ENCODE data around the gene ITPR1.

ITPR1 gene

DNA sequence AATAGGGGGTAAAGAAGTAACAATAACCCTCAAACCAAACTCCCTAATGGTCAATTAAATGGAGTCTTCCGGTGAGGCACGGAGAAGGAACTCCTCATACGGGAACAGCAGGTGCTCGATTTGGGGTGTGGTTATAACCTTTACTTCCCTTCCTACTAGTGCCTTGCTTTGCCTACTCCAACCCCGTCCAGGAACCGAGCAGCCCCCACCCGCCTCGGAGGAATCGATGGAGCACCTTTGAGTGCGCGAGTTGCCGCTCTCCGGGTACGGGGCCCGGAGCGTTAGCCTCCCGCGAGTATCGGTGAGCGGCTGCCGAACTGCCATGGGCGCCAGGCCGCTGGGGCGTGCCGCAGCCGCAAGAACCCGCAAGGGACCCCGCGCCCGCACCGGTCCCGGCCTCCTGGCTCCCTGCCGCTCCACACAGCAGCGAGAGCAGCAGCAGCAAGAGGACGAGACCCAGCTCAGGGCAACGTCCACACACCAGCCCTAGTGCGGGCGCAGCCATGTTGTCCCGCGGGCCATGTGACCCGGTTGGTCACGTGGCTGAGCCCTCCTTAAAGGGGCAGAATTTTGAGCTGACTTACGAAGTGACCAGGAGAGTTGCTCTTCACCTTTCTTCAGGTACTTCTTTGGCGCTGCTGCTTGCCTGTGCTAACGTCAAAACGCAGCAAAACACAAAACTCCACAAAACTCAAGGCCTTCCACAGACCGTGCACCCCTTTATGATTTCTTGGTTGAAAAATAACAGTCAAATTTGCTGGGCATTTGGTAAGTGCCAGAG lies 26.2 kb upstream of the ITPR1 start, which contains the start of gene SUMF1:
TSS of gene SUMF1 (minus strand) at position 529 of the 781 bp plus-strand sequence. CDS start at position 505, 24 bp downstream.
- Histone ChIP-seq H3K27ac (ENCODE audit: extremely low read depth, low read depth, low read length) (no peak within 1 kb of the TSS), H3K4me1 (ENCODE audit: control insufficient read depth, insufficient read depth, low read length) (no peaks in the 10 kb centered on the region), H3K36me3 (ENCODE audit: control insufficient read depth in 2 of 2, insufficient read depth in 1 of 2, low read length in 2 of 2) (no peaks in the 10 kb centered on the region), H3K4me3 (ENCODE audit: low read depth, low read length) (peak within 1 kb of the TSS; percentile 73), H3K9me3 (ENCODE audit: control insufficient read depth, insufficient read depth, low read depth, low read length) (no peaks in the 10 kb centered on the region)
- ChIA-PET CTCF (no interaction called here), POLR2A (interaction anchor here (0.6 to 3.7 kb wide), 6 partner anchors 23 to 656 kb away, joined by 3 to 56 read pairs (median 4); partner anchors contain the start of gene ITPR1)
- TF ChIP-seq ZXDB (tag by site-specific recombination; IDR thresholded peaks at IDR 0.05) (peak; percentile 97), ZBTB20 (tag by site-specific recombination; IDR thresholded peaks at IDR 0.05) (peak; percentile 90), ZNF580 (tag by site-specific recombination; IDR thresholded peaks at IDR 0.05) (peak; percentile 60), ZBTB48 (tag by site-specific recombination; IDR thresholded peaks at IDR 0.05) (peak; percentile 36; the same call in 1 of the 2 replicates), ZNF548 (tag by site-specific recombination; IDR thresholded peaks at IDR 0.05) (no peak), ZNF16 (tag by site-specific recombination; IDR thresholded peaks at IDR 0.05; ENCODE audit: low read depth) (no peak), ZBTB49 (tag by site-specific recombination; IDR thresholded peaks at IDR 0.05; ENCODE audit: low read depth) (no peak), ZNF561 (tag by site-specific recombination; IDR thresholded peaks at IDR 0.05; ENCODE audit: borderline replicate concordance) (peak; percentile 61; the same call in 1 of the 2 replicates), ZNF768 (tag by site-specific recombination; IDR thresholded peaks at IDR 0.05) (no peak; the same call in 1 of the 2 replicates), ZNF146 (tag by site-specific recombination; IDR thresholded peaks at IDR 0.05) (peak; percentile 56; the same call in 1 of the 2 replicates), YY1 (tag by site-specific recombination; IDR thresholded peaks at IDR 0.05) (peak; percentile 99), ZNF558 (tag by site-specific recombination; IDR thresholded peaks at IDR 0.05) (0 out of 2 replicates have a peak, but pooled peaks have one; percentile 23), ZSCAN30 (tag by site-specific recombination; IDR thresholded peaks at IDR 0.05) (peak; percentile 41), PRDM10 (tag by site-specific recombination; IDR thresholded peaks at IDR 0.05) (peak; percentile 43), ZNF292 (tag by site-specific recombination; IDR thresholded peaks at IDR 0.05; ENCODE audit: borderline replicate concordance, low read depth) (no peak), ZBTB8A (tag by site-specific recombination; IDR thresholded peaks at IDR 0.05) (peak; percentile 66), ZNF112 (tag by site-specific recombination; IDR thresholded peaks at IDR 0.05) (no peak), YY2 (tag by site-specific recombination; IDR thresholded peaks at IDR 0.05) (peak; percentile 99), ZNF830 (tag by site-specific recombination; IDR thresholded peaks at IDR 0.05; ENCODE audit: low read depth) (no peak), GFI1B (tag by site-specific recombination; IDR thresholded peaks at IDR 0.05) (no peak), ZSCAN23 (tag by site-specific recombination; IDR thresholded peaks at IDR 0.05) (peak; percentile 69; the same call in 1 of the 2 replicates), ZNF549 (tag by site-specific recombination; IDR thresholded peaks at IDR 0.05) (no peak), GLIS1 (tag by site-specific recombination; IDR thresholded peaks at IDR 0.05) (peak; percentile 24; the same call in 1 of the 2 replicates), GLIS2 (tag by site-specific recombination; IDR thresholded peaks at IDR 0.05) (0 out of 2 replicates have a peak, but pooled peaks have one; percentile 12), KLF16 (tag by site-specific recombination; IDR thresholded peaks at IDR 0.05) (peak; percentile 87), ZNF623 (tag by site-specific recombination; IDR thresholded peaks at IDR 0.05) (peak; percentile 16), SP7 (tag by site-specific recombination; IDR thresholded peaks at IDR 0.05) (peak; percentile 84), ZNF48 (tag by site-specific recombination; IDR thresholded peaks at IDR 0.05) (no peak)
- TF ChIP-seq, protein P1, sequence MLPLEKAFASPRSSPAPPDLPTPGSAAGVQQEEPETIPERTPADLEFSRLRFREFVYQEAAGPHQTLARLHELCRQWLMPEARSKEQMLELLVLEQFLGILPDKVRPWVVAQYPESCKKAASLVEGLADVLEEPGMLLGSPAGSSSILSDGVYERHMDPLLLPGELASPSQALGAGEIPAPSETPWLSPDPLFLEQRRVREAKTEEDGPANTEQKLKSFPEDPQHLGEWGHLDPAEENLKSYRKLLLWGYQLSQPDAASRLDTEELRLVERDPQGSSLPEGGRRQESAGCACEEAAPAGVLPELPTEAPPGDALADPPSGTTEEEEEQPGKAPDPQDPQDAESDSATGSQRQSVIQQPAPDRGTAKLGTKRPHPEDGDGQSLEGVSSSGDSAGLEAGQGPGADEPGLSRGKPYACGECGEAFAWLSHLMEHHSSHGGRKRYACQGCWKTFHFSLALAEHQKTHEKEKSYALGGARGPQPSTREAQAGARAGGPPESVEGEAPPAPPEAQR (tag by site-specific recombination; IDR thresholded peaks at IDR 0.05) = peak; percentile 57; the same call in 1 of the 2 replicates
- TF ChIP-seq, protein P2, sequence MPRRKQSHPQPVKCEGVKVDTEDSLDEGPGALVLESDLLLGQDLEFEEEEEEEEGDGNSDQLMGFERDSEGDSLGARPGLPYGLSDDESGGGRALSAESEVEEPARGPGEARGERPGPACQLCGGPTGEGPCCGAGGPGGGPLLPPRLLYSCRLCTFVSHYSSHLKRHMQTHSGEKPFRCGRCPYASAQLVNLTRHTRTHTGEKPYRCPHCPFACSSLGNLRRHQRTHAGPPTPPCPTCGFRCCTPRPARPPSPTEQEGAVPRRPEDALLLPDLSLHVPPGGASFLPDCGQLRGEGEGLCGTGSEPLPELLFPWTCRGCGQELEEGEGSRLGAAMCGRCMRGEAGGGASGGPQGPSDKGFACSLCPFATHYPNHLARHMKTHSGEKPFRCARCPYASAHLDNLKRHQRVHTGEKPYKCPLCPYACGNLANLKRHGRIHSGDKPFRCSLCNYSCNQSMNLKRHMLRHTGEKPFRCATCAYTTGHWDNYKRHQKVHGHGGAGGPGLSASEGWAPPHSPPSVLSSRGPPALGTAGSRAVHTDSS (tag by site-specific recombination; IDR thresholded peaks at IDR 0.05) = no peak

Data from HEK293 (cell line).